T-helper 17 cell (primary cell): Measurements from ENCODE around the gene BIK. TPM values are rescaled to one million over a fixed set of nuclear protein-coding genes. Genes with fewer than 3 reads are reported as not detected.

Source experiments
- ATAC-seq: fragments of 150-1000 bp; cut with Tn5 transposase; 2 replicates; pipeline ENCODE4 v1.10.0; 2021; ENCODE audit warnings: mild to moderate bottlenecking, moderate library complexity
- DNase-seq, 3 donors: peaks; one replicate each; pipeline versions ENCODE4 v3.0.0 to v3.0.0-alpha.2; 2020 to 2021
- H3K9me3 ChIP-seq: one replicate; pipeline ENCODE4 v1.7.0; 2013; ENCODE audit warnings: low read length, mild to moderate bottlenecking; ENCODE audit not compliant: control insufficient read depth, poor library complexity, severe bottlenecking
- H3K27ac Mint-ChIP-seq: one replicate; pipeline ENCODE4 v1.8.0; 2022; ENCODE audit warnings: mild to moderate bottlenecking, moderate library complexity, mixed read lengths
- H3K27me3 Mint-ChIP-seq: one replicate; pipeline ENCODE4 v1.8.0; 2022; ENCODE audit warnings: mixed read lengths
- H3K36me3 Mint-ChIP-seq: one replicate; pipeline ENCODE4 v1.8.0; 2022; ENCODE audit warnings: low read depth, mixed read lengths
- H3K4me1 Mint-ChIP-seq: one replicate; pipeline ENCODE4 v1.8.0; 2022; ENCODE audit warnings: mild to moderate bottlenecking, mixed read lengths
- H3K4me3 Mint-ChIP-seq: one replicate; pipeline ENCODE4 v1.8.0; 2022; ENCODE audit warnings: mild to moderate bottlenecking, moderate library complexity, mixed read lengths
- total RNA-seq, 4 donors: library from RNA in 2 of 4; stranded (reverse) in 2 of 4; gene quantifications; one replicate each; pipeline ENCODE4 v1.2.3 and lab custom pipeline; 2022 to 2026

Gene BIK
- total RNA-seq, 2 donors from 2014 or later, result 2.3 to 3.8 TPM

DNA sequence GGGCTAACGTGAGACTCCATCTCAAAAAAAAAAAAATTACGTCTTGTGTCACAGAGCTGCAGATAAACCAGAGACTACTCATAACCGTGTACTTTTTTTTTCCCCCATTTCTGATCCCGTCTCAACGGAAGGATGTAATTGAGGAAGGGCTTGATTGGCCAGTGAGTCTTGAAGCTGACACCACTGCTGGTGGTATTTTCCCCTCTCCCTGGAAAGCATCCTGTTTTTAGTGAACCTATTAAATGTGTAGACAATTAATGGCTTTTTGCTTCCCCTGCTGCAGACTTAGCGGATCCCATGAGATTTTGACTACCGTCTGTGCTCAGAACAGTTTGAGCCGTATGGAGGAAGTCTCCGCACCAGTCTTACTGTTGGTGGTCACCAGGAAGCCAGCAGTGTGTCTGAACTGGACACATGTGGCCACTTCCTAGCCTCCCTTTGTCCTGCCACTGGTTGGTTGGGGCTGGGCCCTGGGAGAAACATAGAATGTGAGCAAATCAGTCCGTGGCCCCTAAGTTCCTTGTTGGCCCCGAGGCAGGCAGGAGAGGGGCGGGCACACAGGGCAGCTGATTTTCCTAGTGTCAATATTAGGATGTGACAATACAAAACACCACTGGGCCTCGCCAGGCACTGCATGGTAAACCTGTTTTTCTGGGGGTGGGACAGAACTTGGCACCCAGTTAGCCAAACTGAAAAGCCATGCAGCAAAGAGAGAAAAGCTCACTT lies 3.1 kb downstream of the BIK start:
- Mint-ChIP-seq H3K4me3 (no peak overlapping the region), H3K4me1 (peaks cover 7% of the 10 kb centered on the region), H3K27ac (no peak overlapping the region), H3K36me3 (no peaks in the 10 kb centered on the region), H3K27me3 (no peaks in the 10 kb centered on the region)
- DNase-seq, result no peak
- no peaks in the 10 kb centered on the region for H3K9me3 ChIP-seq
- ATAC-seq, result no peak

DNA sequence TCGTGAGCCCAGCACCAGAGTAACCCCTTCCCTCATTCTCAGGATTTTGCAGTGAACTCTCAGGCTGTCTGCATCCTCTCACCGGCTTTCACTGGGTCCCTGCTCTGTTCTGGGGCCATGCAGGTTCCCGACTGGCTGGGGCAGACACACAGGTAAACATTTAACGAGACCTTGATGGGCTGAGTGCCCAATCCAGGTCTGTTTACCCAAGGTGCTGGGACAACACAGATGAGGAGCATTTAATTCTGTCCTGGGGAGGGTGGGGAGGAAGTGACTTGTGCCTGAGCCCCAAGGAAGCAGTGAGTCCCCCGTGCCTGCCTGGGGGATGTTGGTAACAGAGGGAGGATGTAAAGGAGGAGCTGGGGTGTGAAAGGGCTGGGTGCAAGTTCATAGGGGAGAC lies 4.4 kb downstream of the BIK start:
- ATAC-seq (no peak), DNase-seq (no peak)
- peaks cover 11% of the 10 kb centered on the region for H3K4me1 Mint-ChIP-seq
- H3K27ac Mint-ChIP-seq, result no peak overlapping the region
- H3K27me3 Mint-ChIP-seq, result no peaks in the 10 kb centered on the region
- no peaks in the 10 kb centered on the region for H3K36me3 Mint-ChIP-seq
- H3K4me3 Mint-ChIP-seq, result no peak overlapping the region
- H3K9me3 ChIP-seq, result no peaks in the 10 kb centered on the region

DNA sequence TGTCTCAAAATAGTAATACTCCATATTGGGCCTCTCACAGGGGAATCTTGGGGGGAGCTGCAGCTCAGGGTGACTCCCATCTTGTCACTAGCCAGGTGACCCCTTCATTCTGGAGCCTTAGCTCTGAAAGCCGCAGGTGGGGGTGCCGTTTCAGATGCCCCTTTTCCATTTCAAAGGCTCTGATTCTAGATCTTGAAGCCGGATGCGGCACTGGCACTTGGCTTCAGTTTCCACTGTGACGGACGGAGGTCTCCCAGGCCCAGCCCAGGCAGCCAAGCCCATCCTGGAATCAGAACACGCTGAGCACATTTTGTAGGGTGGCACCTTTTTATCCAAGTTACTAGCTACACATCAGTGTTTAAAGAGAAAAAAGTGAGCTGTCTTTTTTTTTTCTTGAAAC lies 6.4 kb downstream of the BIK start:
- H3K4me1 Mint-ChIP-seq, result peaks cover 8% of the 10 kb centered on the region
- H3K4me3 Mint-ChIP-seq, result no peak overlapping the region
- no peaks in the 10 kb centered on the region for H3K27me3 Mint-ChIP-seq
- no peak for ATAC-seq
- DNase-seq, result no peak
- H3K36me3 Mint-ChIP-seq, result no peaks in the 10 kb centered on the region
- no peaks in the 10 kb centered on the region for H3K9me3 ChIP-seq
- H3K27ac Mint-ChIP-seq, result no peak overlapping the region

DNA sequence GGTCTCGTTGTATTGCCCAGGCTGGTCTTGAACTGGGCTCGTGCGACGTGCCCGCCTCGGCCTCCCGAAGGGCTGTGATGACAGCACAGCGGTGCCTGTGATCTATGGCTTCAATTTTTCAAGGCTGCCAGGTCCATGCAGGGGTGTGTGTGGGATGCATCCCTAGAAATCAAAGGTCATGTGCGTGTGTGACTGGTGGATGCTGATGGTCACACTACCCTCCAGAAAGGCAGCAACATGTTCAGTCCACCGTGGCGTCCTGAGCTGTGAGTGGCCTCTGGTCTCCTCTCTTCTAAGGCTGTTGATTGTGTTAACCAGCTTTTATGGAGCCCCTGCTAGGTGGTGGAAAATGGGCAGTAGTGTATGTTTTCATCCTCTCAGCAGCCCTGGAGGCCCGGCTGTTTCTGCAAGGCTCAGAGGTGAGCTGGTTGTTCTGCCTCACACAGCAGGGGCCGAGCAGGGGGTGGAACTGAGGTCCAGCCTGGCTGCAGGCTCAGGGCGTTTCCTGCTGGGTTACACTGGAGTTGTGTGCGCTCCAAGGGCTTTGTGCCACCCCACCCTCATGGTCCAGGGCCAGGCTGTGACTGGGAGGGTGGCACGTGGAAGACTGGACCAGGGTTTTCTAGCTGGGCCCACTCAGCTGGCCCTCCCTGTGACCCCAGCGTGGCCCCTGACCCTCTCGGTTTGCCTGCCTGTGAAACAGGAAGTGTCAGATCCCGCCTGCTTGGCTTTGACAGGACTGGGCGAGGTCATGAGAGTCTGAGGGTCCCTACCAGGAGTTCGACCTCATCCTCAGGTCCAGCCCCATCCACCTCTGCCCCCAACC lies 7.7 kb downstream of the BIK start:
- Mint-ChIP-seq H3K4me1 (peaks cover 8% of the 10 kb centered on the region), H3K27me3 (no peaks in the 10 kb centered on the region), H3K27ac (no peak overlapping the region), H3K4me3 (no peak overlapping the region), H3K36me3 (no peaks in the 10 kb centered on the region)
- ATAC-seq, result no peak
- no peaks in the 10 kb centered on the region for H3K9me3 ChIP-seq
- no peak for DNase-seq

DNA sequence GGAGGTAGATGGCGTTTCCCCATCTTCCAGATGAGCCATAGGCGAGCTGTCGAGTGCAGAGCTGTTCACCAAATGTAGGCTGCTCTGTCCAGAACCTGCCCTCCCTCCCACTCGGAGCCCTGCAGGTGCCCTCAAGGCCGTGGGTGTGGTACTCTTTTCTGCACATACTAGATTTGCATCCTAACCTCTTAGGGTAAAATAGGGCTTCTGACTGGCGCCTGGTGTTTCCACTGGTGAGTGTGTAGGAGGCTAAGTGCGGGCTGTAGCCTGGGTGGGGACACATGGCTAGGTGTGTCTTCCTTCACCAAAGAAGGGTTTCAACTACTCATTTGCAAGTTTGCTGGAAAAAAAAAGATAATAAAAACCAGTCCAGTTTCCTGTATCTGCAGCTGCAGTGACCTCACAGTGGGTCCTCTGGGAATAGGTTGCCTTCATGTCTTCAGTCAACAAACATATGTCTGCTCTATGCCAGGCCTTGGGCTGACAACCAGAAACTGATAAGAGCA lies 8.5 kb downstream of the BIK start:
- no peaks in the 10 kb centered on the region for H3K9me3 ChIP-seq
- H3K27ac Mint-ChIP-seq, result no peak overlapping the region
- no peaks in the 10 kb centered on the region for H3K36me3 Mint-ChIP-seq
- peak; percentile 16 for ATAC-seq
- no peaks in the 10 kb centered on the region for H3K27me3 Mint-ChIP-seq
- H3K4me3 Mint-ChIP-seq, result no peak overlapping the region
- peaks cover 8% of the 10 kb centered on the region for H3K4me1 Mint-ChIP-seq
- DNase-seq, result no peak

DNA sequence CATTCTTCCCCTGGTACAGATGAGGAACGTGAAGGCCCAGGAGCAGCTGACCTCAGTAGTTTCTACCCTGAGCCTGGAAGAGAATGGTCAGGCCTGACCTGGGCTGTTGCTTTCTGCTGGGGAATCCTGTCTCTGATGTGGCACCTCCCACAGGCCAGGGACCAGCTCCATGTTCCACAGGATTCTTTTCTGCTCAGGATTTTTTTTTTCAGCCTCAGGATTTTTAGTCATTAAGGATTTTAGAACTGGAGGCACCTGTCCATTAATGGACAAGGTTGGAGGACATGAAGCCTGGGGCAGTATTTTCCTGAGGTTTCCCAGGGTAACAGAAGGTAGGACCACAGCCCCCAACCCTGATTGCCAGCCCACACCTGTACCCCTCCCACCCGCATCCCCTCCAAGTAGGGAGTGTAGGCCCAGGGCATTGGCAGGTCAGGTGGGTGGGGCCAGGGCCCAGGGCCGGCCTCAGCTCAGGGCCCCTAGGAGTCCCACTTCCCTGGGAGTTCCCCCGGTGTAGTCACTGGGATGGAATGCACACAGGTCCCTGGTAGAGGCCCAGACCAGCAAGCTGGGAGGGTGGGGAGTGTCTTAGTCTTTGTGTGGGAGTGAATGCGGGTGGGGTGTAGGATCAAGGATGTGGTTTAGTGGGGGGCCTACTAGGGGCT lies 16.1 kb downstream of the BIK start:
- no peaks in the 10 kb centered on the region for H3K9me3 ChIP-seq
- H3K4me1 Mint-ChIP-seq, result peaks cover 3% of the 10 kb centered on the region
- no peak for DNase-seq
- H3K36me3 Mint-ChIP-seq, result no peaks in the 10 kb centered on the region
- no peak for ATAC-seq
- no peak overlapping the region for H3K4me3 Mint-ChIP-seq
- no peak overlapping the region for H3K27ac Mint-ChIP-seq
- no peaks in the 10 kb centered on the region for H3K27me3 Mint-ChIP-seq

DNA sequence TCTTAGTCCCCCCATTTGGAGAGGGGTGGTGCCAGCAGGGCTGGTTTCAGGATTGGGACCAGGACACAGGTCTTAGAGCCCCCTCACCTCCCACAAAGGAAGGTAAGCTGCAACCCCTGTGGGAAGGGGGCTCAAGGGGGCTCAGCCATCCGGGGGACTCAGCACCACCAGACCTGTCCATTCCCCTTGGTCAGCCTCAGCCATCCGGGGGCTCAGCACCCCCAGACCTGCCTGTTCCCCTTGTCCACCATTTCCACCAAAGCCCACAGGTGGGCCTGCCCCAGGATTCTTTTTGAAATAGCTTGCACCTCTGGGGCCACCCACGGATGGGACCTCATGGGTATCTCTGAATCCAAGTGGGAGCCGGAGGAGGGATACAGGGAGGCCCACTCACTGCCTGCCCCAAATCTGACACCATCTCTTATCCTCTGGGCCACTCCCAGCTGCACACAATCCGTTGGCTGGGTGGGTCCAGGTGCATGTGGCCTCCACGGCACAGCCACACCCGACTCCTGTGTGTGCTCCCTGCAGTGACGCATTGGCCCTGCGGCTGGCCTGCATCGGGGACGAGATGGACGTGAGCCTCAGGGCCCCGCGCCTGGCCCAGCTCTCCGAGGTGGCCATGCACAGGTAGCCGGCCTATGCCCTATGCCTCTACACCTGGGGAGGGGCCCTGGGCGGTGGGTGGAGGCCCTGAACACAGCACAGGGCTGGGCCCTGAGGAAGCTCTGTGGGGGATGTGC lies 16.8 kb downstream of the BIK start:
- Mint-ChIP-seq H3K4me3 (no peak overlapping the region), H3K27me3 (no peaks in the 10 kb centered on the region), H3K4me1 (peaks cover 3% of the 10 kb centered on the region), H3K27ac (no peak overlapping the region), H3K36me3 (no peaks in the 10 kb centered on the region)
- DNase-seq (no peak), ATAC-seq (no peak)
- no peaks in the 10 kb centered on the region for H3K9me3 ChIP-seq

DNA sequence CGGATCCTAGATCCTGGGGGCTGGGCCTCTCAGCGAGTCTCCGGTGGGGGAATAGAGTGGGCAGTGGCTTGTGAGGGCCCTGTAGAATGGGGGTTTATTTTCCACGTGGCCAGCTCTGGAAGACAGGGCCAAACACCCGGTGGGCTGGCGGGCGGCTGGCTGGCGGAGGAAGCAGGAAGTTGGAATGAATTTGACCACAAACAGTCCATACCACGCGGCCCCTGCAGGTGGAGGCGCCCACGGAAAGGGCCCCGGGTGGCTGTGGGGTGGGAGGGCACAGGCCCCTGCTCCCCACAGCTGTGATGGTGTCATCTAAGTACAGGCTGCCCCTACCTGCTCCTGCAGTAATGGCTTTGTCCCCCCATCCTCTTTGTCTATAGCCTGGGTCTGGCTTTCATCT lies 17.6 kb downstream of the BIK start:
- DNase-seq (no peak), ATAC-seq (no peak)
- no peaks in the 10 kb centered on the region for H3K27me3 Mint-ChIP-seq
- H3K9me3 ChIP-seq, result no peaks in the 10 kb centered on the region
- no peak overlapping the region for H3K4me3 Mint-ChIP-seq
- H3K36me3 Mint-ChIP-seq, result no peaks in the 10 kb centered on the region
- H3K27ac Mint-ChIP-seq, result no peak overlapping the region
- H3K4me1 Mint-ChIP-seq, result peaks cover 3% of the 10 kb centered on the region

DNA sequence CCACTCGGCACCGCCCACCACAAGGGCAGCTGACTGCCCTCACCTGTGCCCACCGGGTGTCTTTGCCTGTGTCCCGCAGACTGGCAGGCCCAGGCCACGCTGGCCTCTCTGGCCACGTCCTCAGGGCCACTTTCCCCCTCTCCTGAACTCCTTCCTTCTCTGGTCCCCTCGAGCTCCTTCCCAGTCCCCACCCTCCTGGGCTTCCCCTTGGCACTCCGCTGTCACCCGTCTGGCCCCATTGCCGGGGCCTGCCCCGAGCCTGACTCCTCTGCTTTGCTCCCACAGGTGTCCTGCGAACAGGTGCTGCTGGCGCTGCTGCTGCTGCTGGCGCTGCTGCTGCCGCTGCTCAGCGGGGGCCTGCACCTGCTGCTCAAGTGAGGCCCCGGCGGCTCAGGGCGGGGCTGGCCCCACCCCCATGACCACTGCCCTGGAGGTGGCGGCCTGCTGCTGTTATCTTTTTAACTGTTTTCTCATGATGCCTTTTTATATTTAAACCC lies 18.4 kb downstream of the BIK start:
- Mint-ChIP-seq H3K36me3 (no peaks in the 10 kb centered on the region), H3K27ac (no peak overlapping the region), H3K4me3 (no peak overlapping the region), H3K4me1 (peaks cover 3% of the 10 kb centered on the region), H3K27me3 (no peaks in the 10 kb centered on the region)
- DNase-seq (no peak), ATAC-seq (peak; percentile 40)
- no peaks in the 10 kb centered on the region for H3K9me3 ChIP-seq

DNA sequence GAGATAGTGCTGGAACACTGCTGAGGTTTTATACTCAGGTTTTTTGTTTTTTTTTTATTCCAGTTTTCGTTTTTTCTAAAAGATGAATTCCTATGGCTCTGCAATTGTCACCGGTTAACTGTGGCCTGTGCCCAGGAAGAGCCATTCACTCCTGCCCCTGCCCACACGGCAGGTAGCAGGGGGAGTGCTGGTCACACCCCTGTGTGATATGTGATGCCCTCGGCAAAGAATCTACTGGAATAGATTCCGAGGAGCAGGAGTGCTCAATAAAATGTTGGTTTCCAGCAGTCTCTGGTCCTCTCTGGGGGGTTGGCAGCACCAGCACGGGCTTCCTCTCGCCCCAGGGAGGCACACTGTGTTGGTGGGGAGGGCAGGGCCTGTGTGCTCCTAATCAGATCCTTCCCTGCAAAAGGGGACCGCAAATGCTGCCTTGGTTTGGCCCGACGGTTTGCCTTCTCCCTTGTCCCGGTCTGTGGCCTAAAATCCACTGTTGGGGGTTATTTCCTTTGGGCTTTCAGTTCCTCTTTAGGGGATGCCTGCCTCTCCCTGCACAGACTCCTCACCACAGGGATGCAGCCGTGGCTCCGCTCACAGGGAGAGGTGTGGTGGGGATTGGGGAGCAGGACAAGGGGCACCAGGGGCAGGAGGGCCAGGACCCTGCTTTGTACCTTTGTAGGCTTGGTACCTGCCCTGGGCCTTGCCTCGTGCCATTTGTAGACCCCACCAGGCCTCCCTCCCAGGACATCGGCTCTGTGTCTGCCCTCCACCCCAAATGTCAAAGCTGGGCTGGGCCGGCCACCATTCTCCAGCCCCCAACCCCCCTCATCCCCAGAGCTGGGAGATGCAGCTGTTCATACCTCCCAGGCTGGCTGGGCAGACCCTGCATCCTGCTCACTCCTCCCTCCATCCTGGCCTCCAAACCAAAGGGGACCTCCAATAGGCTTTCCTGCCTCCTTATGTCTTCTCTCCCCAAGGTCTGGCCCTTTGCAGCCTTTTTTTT lies 19.2 kb downstream of the BIK start:
- no peak for DNase-seq
- no peaks in the 10 kb centered on the region for H3K9me3 ChIP-seq
- no peak for ATAC-seq
- no peak overlapping the region for H3K27ac Mint-ChIP-seq
- H3K4me1 Mint-ChIP-seq, result peaks cover 3% of the 10 kb centered on the region
- no peaks in the 10 kb centered on the region for H3K27me3 Mint-ChIP-seq
- no peaks in the 10 kb centered on the region for H3K36me3 Mint-ChIP-seq
- H3K4me3 Mint-ChIP-seq, result no peak overlapping the region

DNA sequence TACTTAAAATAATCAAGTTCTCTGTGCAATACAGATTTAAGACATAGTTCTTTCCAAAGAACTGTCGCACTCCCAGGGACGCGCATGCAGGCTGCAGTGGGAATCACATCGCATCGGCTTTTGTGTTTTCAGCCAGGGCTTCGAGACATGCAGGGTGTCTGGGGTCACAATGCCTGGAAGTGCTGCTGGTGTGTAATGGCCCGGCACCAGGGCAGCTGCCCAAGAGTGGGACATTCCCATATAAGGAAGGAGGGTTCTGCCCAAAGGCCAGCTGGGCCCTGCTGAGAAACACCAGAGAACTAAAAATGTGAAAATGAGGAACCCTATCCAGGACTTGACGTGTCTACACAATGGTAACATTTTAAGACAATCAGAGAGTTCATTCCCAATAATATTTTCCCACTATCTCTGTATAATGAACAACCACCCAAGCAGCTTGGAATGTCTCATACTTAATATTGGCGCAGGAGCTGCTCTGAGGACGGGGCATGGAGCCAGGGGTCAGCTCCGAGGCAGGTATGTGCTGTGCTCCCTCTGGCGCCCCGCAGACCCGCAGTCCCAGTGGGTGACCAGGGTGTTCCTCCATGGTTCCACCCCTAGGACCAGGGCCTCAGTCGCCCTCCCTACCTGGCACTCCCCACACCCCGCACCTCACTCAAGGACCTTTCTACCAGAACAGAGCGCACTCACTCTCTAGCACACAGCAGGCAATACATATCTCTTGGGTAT lies 21.4 kb downstream of the BIK start:
- H3K36me3 Mint-ChIP-seq, result no peaks in the 10 kb centered on the region
- no peak overlapping the region for H3K27ac Mint-ChIP-seq
- no peaks in the 10 kb centered on the region for H3K27me3 Mint-ChIP-seq
- no peak overlapping the region for H3K4me3 Mint-ChIP-seq
- H3K4me1 Mint-ChIP-seq, result peaks cover 3% of the 10 kb centered on the region
- DNase-seq (no peak), ATAC-seq (no peak)
- no peaks in the 10 kb centered on the region for H3K9me3 ChIP-seq
